ENCODE results near the gene LRIG1.
"Not testable (repeated sequence)": the region's sequence is repeated elsewhere in the genome, so short reads cannot be mapped to it uniquely, and the experiment has no call there.

The LRIG1 gene

DNA sequence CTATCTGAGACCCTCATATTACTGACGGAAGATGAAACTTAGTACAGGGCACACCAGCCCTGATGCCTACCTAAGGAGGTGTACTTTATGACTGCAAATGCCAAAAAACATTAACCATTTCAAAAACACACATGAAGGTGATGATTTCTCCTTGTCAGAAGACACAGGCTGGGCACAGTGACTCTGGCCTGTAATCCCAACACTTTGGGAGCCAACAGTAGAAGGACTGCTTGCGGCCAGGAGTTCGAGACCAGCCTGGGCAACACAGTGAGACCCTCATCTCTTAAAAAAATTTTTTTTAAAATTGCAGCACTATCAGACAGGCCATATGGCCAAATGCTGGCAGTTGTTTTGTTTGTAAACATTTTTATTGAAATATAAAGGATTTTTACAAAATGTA, 73.5 kb downstream of the LRIG1 start:
- no peak for DNase-seq

DNA sequence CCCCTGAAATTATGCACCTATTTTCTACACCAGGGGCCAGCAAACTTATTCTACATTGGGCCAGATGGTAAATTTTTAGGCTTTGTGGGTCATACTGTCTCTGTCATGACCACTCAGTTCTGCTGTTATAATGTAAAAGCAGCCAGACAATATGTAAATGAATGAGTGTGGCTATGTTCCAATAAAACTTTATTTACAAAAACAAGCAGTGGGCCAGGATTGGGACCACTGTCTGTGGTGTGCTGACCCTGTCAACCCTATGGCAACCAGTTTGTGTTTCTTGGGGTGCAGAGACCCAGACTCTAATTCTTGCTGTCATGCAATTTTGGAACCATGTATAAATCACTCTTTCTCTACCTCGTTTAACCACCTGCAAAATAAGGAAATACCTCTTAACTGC, 74.7 kb downstream of the LRIG1 start:
- no peak for DNase-seq

DNA sequence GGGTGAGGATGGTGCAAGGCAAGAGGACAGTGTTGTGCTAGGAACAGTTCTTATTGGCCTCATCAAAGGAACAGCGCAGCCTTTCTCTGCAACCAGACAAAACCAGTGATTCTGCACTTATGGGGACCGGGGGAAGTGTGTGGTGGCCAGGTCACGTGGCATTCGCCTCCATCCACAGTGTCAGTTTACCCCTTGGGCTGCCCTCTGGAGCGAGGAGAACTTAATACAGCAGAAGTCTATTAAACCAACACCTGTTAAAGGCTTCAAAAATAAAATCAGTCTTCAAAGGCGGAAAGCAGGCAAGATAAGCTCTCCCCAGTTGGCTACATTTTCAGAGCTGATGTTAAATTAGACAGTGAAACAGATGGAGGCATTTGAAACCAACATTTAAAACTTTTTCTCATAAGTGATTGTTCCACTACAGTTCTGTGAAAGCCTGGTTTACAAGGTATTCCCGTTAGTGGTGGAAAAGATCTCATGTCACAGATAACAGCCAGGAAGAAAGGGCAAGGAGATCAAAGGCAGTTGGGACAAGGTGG, 75.2 kb downstream of the LRIG1 start:
- DNase-seq = no peak

DNA sequence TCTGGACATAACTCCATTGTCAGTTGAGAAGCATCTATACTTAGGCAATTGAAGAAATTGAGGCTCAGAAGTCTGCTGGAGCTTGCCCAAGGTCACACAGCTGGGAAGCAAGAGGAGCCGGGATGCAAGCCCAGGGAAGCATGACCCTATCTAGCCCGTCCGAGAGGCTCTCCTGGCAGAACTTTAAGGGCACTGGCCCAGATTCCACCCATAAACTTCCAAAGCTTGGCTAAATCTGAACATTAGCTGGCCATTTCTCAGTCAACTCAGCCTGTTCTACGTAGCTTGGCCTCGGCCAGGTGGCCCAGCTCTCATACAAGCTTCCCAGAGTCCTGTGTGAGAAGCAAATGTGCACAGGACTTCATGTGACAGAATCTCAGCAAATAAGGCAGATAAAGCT, 75.8 kb downstream of the LRIG1 start:
- peak in 16 of 51 donors; percentile 10 to 67 (median 37) for DNase-seq

DNA sequence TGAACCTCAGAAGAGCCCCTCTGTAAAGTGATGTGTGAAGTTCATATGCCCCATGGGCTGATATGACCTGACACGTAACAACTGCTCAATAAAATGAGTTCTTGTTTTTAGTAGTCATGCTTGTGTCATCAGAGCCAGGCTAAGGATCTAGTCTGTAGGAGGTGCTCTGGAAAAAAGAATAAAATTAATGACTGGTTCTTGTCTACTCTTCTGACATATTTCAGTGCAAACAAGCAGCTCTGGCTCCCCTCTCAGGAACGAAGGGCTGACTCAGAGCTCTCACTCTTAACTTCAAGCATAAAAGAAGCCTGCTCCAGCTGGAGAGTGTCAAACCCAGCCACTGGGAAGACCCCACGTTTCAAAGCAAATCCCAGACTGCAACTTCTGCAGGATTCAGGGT, 77.0 kb downstream of the LRIG1 start:
- peak in 2 of 51 donors; percentile 19 to 23 for DNase-seq

DNA sequence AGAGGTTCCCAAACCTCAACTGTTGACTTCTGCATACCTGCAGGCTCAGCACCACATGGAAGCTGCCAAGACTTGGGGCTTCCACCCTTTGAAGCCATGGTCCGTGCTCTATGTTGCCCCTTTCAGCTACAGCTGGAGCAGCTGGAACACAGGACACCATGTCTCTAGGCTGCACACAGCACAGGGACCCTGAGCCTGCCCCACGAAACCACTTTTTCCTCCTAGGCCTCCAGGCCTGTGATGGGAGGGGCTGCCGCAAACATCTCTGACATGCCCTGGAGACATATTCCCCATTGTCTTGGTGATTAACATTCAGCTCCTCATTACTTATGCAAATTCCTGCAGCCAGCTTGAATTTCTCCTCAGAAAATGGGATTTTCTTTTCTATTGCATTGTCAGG, 78.9 kb downstream of the LRIG1 start:
- not testable (repeated sequence) for DNase-seq

DNA sequence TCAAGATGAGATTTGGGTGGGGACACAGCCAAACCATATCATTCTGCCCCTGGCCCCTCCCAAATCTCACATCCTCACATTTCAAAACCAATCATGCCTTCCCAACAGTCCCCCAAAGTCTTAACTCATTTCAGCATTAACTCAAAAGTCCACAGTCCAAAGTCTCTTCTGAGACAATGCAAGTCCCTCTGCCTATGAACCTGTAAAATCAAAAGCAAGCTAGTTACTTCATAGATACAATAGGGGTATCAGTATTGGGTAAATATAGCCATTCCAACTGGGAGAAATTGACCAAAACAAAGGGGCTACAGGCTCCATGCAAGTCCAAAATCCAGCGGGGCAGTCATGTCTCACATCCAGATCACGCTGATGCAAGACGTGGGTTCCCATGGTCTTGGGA, 79.7 kb downstream of the LRIG1 start:
- DNase-seq = not testable (repeated sequence)

DNA sequence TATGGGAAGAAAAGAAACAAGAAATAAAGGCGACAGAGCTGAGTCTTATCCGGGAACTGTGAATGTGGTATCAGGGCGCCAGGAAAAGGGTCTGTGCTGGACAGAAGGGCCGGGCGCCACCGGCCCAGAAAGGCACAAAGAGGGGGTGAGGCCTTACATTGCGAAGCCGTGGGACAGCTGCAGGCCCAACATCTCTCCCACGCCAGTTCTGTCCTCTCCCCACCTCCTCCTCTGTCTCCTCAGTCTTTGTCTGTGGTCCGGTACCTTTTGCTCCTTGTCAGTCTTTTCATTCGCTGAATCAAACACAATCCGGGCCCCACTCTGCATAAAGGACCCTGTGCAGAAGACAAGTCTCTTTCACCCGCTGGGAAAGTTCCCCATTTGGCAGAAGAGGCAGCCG, 81.8 kb downstream of the LRIG1 start:
- DNase-seq = peak in 26 of 51 donors; percentile 24 to 86 (median 60)

DNA sequence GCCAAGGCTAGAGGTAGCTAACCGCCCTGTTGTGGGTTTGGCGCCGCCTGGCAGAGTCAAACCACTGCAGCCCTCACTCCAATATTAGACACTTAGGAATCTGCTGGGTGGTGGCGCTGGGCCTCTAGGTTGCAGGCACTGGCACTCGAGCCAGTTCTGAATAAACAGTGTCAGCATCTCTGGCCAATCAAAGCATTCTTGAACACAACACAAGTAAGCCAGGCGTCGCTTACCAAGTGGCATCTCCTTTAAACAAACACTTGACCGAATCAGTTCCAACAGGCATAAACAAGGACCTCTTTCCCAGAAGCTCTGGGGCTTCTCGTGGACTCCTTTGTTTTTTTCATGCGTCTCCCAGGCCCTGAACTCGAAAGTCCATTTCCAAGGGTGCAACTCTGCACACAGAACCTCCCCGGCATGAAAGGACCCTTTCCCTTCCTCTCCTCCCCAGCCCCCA, 82.3 kb downstream of the LRIG1 start:
- DNase-seq = peak in 42 of 51 donors; percentile 14 to 91 (median 64)

DNA sequence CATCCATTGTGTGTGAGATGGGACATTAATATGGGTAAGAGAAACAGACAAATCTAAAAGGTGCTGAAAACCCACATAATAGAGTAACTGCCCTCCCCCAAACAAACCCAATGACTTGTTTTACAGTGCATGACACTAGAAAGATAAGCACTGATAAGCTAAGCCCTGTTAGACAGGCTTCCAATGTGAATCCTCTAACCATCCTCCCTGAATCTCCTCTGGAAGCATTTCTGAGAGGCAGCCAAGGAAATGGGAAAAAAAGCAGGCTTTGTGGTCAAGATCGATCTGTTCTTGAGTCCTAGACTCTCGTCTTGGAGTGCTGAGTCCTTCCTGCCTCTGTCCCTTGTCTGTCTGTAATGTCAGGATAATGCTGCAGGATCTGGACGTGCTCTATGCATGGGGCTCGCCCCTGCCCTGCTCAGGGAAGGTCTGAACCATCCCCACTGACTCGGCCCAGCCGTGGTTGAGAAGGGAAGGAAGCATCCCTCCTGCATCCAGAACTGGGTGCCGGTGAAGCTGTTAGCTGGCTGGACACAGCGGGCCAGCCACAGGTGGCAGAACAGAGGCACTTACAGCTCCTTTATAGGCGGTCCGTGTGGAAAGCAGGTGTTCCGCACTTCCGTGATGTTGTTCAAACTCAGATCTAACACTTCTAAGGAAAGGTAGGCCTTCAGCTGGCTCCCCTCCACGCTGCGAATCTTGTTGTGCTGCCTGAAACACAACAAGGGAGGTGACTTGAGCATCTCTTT, 84.1 kb downstream of the LRIG1 start:
- no peak for DNase-seq

DNA sequence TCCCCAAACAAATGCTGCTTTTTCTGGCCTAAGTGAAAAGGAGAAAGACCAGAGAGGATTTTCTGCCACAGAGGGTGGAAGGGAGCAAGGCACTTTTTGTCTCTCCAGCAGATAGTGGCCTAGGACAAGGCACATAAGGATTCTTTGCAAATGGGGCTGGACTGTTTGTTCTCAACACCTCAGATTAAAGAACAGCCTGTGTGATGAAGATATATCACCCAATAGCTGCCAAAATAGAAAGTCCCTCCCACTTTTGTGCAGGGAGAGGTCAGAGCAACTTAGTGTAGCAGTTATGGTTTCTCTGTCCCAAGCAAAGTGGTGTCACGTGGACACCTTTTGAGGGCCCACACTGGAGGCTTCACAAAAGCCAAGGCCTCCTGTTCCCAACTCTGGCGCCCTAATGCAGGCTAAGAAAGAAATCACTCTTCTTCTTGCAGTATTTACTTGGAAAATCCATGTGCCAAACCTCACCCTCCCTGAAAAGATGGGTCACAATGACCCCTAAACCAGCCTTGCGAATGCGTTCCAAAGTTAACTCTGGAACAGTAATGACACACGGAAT, 84.9 kb downstream of the LRIG1 start:
- DNase-seq = no peak

DNA sequence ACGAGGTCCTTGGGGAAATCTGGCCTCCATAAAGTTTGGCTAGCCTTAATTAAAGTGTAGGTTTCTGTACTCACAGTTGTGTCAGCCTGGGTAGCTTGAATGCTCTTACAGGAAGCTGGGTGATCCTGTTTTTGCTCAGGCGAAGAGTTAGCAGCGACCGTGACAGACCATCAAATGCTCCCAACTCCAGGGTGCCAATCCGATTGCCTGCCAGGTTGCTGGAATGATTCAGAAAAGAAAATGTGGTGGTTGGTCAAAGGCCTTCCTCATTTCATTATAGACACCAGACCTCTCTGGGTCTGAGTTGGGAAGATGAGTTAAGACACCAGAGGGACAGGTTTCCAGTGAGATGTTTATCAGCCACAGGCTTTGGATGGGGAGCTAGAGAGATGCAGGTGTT, 86.0 kb downstream of the LRIG1 start:
- DNase-seq = no peak

DNA sequence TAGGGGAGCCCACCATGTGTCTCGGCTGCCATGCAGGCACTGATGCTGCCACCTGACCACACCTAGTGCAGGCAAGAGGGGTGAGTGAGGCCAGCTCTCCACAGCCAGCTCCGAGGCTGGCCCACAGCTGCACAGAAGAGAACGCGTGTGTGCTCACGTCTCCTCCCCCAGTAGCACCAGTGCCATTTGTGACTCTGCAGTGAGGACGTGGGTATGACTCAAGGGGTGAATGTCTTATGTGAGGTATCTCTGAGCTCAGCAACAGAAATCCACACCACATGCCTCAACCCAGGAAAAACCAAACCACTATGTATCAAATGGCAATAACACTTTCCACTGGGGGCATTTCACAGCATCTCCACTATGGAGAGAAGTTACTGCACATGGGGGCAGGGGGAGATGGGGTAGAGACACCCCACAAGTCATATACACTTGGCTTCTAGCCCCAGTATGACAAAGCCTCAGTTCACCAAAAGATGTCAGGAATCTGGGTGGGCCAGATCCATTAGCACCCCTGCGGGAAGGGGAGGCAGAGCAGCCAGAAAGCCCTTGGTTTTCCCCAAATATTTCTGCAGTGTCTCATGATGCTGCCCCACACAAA, 87.6 kb downstream of the LRIG1 start:
- no peak for DNase-seq

DNA sequence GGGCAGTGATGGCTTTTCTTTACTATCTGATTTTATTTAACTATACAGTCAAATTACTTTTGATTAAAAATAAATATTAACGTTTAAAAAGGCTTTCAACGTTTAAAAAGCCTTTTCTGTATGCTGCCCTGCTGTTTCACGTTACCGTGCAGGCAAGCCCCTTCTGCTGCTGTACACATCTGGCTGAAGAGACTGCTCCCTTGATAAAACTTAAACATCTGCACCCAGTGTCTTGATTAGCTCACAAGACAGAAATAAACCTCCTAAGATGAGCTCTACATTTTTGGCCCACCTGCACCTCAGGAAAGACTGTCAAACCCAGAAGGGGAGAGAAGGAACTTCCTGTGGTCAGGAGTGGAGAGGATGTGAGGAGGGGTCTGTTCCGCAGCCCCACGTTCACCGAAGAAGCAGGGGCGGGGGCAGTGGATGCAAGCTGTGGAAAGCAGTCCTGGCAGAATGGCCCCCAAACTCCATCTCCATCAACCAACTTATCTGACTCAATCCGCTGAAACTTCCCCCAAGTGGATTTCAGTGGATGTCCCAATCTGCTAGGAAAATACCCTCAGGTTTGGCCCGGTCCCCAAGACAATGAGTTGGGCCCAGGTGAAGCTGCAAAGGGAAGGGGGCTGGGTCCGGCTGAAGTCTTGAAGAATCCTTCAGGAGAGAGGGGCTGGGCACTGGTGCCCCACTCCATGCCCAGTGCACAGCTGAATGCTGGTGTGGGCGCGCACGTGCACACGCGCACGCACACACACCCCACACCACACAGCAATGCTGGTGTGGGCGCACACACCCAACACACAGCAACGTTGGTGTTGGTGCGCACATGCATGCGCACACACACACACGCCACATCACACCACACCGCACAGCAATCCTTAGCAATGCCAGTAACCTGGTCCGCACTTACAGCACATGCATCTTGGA, 88.6 kb downstream of the LRIG1 start:
- no peak for DNase-seq

DNA sequence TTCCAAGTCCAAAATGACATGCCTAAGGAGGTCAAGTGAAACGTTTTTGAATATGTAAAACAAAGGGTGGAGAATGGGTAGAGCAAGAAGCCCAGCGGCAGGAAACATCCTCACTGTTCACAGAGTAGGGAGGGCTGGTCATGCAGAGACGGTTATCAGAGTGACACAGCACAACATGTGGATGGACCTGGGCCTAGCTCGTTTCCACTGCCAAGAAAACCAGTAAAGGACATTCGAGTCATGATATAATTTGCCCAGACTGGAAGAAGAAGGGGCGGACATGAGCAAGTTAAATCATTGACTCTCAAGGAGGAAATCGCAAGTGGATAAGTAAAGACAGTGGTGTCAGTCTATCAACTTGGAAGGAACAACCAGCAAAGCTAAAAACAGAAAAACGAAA, 89.3 kb downstream of the LRIG1 start:
- no peak for DNase-seq

DNA sequence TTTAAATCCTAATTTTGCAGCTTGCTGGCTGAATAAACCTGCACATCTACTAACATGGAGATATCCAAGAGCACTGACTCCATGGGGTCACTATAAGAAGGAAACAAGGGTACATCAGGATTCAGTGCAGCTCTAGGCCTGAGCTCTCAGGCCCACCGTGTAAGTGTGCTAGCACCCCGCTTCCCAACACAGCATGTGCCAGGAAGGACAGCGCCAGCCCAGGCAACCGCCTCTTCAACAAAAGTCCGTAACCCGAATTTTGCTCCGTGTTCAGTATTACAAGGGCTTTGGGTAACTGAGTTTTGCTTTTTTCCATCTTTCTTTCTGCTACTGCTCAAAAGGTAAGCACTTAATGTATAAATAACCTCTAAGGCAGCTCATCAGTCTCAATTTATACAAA, 89.8 kb downstream of the LRIG1 start:
- no peak for DNase-seq

DNA sequence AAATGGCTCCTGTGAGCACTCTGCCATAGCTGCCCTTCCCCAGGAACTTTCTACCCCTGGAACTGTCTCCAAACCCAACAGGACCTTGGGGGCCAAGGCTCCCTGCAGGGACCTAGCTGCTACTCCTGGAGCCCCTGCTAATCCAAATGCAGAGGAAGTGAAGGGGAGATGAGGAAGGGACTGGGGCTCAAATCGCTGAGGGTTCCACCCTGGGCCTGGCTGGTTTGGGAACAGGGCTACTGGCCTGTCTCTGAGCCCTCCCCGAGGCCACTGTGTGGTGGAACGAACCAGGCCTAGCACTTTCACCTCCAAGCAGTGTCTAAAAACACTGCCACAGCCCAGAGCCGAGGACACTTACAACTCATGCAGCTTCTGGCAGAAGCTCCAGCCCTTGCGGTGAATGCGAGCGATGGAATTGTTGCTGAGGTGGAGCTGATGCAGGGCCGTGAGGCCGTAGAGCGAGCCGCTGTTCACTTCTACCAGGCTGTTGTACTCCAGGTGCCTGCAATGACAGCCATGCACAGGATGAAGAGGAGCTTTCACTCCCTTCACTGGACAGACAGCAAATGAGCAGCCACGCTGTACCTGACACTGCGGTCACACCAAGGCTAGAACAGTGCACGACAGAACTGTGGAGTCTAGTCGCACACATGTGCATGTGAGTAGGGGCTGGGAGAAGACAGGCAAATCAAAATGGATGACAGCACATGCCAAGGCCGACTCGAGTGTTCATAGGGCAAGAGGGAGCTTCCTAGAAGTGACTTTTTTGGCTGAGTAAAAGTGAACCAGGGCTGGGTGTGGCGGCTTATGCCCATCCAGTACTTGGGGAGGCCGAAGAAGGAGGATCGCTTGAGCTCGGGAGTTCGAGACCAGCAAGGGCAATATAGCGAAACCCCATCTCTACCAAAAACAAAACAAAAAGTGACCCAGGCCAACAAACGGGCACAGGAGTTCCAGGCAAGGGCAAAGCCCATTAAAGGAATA, 90.8 kb downstream of the LRIG1 start:
- DNase-seq = no peak

DNA sequence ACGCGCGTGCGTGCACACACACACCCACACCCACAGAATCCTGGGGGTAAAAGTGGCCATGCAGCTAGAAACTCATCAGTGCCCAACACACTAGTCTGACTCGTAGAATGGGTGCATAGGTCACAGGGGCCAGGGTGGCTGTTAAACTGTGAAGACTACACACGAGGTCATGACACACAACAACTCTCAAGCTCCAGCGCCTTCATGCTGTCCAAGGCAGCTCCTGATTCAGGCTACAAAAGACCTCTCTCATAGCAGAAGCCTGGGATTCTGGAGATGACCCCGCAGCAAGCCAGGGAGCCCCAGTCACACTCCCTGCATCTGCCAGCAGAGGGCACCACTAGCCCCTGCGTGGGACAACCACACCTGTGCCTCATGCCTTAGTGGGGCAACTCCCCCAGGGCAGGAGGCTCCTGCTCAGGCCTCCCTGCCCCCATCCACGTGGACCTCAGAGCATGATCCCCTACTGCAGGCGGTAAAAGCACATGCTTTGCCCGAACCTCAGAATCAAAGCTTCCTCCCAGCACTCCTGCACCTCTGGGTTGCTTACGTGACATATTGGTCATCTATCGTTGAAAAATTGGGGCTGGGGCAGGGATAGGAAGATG, 93.1 kb downstream of the LRIG1 start:
- peak in 44 of 51 donors; percentile 4 to 81 (median 52) for DNase-seq

DNA sequence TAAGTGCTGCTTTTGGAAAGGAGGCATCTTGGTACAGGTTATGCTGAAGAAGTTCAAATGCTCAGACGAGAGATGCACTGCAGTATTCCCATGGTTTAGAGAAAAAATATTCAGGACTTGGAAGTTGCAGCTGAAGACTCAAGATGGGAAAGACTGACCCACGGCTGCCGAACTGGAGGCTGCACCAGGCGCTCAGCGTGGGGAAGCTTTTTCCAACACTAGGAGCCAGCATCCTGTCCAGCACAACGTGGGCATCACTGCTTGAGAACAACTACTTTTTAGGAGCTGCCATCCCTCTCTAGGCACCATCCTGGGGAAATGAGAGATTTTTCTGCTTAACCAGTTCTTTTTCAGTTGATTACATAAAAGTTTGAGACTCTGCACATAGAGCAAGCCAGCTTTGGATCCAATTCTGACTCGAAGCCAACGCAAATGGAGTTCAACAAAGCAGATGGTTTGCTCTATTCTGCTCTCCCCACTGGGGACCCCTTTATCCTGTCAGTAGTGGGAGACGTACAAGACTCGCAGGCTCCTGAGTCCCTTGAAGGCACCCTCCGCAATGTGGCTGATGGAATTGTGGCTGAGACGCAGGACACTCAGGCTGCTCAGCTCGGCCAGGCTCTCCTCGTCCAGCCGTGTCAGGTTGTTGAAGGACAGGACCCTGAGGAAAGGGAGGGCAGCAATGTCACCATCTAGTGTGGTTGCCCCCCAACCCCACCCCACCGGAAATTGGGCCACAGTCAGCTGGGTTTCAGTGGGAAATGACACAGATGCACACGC, 93.8 kb downstream of the LRIG1 start:
- DNase-seq = no peak

All from hypothalamus (tissue), 51 donors.